ENCODE measurements around the gene CD22.
A peak's percentile ranks its signal among the peaks of the same experiment; 100 is the strongest.
"Not testable (repeated sequence)": the region's sequence is repeated elsewhere in the genome, so short reads cannot be mapped to it uniquely, and the experiment has no call there.

The CD22 gene

GRCh38 chr19:35344511-35345031, 15.6 kb downstream of the CD22 start:
- DNase-seq: no peak

- DNase-seq: no peak
Observed at GRCh38 chr19:35345671-35346111, 16.7 kb downstream of the CD22 start.

DNA sequence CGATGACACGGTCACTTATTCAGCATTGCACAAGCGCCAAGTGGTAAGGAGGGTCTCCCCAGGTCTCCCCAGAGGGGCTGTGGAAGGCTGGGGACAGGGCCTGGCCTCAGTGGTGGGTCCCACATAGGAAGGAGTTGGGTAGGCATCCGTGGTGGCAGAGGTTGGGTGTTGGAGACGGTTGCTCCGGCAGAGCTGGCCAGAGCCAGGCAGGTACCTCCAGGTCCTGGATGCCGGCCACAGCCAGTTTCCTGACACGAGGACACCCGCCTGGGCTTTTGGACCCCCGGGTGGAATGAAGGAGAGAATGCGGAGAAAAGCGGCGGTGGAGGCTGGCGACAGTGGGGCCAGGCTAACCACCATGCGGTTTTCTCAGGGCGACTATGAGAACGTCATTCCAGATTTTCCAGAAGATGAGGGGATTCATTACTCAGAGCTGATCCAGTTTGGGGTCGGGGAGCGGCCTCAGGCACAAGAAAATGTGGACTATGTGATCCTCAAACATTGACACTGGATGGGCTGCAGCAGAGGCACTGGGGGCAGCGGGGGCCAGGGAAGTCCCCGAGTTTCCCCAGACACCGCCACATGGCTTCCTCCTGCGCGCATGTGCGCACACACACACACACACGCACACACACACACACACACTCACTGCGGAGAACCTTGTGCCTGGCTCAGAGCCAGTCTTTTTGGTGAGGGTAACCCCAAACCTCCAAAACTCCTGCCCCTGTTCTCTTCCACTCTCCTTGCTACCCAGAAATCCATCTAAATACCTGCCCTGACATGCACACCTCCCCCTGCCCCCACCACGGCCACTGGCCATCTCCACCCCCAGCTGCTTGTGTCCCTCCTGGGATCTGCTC, 17.4 kb downstream of the CD22 start:
- DNase-seq: peak; percentile 46

DNA sequence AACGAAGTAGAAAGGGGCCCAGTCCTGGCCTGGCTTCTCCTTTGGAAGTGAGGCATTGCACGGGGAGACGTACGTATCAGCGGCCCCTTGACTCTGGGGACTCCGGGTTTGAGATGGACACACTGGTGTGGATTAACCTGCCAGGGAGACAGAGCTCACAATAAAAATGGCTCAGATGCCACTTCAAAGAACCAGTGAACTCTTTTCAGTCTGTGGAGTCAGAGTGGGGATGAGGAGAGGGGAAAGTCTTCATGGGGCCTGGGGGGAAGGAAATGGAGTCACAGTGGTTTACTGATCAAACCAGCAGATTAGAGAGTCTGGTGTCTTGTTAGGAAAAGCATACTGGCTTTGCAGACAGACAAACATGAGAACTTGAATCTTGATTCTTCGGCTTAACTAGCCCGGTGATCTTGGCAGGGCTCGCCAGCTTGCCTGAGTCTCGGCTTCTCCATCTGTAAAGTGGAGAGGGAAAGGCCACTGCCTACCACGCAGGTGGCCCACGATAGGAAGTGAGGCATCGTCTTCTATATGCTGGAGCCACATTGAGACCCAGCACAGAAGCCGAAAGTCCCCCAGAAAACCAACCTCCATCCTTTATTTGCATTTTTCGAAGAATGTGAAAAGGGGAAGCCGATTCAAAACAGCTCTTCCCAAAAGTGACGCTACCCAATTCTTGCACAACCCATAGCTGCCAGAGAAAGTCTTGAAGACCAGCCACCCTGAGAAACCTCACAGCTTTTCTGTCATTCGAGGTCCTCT, 18.4 kb downstream of the CD22 start, which contains the start of gene FFAR1:
TSS of gene FFAR1 (plus strand) at position 732 of the 759 bp plus-strand sequence. CDS start 3,650 bp downstream, outside the sequence.
- DNase-seq: no peak

- no peak for DNase-seq
Observed at GRCh38 chr19:35347930-35348298, 18.9 kb downstream of the CD22 start.

DNA sequence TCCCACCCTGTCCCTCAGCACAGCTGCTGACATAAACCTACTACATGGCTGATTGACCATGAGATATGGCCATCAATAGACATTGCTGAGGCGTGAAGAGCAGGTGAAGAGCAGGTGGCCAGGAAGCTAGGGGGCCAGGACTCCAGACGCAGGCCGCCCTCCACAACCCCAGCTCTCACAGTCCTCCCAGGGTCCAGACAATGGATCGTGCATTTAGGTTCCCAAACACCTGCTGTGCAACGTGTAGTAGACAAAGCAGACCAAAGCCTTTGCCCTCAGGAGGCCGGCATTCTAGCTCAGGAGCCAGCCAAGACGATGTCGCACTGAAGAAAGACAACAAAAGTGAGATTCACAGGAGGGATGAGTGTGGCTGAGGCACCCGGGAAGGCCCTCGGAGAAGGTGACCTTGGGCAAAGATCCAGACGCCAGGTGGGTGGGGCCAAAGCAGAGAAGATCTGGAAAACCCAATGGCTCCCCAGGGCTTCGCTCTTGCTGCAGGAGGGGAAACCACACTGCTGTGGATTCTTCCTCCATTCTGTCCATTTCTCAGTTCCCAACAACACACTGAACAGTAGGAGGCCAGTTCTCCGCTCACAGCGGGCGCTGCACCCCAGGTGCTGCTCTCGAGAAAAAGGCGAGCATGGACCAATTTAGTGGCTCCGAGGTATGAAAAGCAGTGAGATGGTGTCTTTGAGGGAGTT, 20.1 kb downstream of the CD22 start:
- DNase-seq: no peak

DNA sequence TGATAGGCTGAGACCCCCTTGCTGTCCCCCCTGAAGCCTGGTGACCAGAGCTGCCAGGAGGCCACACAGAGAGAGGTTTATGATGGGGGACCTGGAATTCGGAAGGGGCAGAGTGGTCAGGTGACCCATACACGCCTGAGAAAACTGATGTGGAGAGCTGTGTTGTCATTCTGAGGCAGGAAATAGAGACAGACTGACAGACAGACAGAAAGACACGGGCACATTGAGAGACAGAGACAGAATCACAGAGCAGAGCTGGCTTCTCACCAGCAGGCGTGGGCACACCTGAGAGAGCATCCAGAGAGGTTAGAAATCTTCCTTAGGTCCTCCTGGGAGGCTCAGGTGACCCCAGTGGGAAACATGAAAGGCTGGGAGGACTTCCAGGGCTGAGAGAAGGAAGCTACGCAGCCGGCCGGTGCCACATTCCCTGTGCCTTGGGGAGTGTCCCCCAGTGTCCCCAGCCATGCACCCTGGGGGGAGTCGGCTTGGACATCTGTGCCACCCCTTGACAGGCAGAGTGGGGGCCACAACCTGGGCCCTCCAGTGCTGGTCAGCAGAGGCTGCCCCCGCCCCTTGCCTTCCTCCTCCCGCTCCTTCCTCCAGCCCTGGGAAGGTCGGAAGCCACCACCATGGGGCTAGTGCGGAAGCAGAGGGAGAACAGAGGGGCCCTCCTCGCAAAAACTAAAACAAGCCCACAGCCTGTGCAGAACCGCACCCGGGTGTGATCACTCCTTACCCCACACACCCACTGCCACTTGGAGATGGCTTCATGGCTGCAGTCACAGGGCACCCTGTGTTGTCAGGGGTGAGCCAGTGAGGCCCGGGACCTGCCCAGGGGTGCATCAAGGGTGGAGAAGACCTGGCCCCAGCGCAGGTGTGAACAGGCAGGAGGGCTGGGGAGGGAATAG, 20.9 kb downstream of the CD22 start:
- no peak for DNase-seq

DNA sequence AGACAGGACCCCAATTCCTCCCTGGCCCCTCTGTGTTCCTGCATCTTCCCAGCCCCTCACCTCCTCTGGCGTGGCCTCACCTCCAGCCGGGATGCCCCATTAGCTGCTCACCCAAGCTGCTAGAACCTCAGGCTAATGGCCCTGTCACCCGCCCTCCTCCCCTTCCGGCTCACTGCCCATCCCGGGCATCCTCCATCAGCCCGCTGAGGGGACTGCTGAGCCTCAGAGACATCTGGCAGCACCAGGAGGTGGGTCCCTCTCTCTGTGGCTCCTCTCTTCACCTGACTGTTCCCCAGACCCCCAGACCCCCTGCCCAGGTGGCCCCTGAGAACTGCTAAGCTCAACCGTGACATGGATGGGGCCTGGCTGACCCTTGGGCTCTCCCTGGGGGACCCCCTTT, 21.6 kb downstream of the CD22 start:
- DNase-seq: no peak

- DNase-seq: no peak
Observed at GRCh38 chr19:35351411-35352176, 22.6 kb downstream of the CD22 start.

DNA sequence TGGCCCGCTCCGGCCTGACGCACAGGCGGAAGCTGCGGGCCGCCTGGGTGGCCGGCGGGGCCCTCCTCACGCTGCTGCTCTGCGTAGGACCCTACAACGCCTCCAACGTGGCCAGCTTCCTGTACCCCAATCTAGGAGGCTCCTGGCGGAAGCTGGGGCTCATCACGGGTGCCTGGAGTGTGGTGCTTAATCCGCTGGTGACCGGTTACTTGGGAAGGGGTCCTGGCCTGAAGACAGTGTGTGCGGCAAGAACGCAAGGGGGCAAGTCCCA, 23.1 kb downstream of the CD22 start:
- DNase-seq: no peak

GRCh38 chr19:35352448-35353304, 23.7 kb downstream of the CD22 start:
- peak; percentile 47 for DNase-seq

GRCh38 chr19:35353635-35354034, 24.6 kb downstream of the CD22 start:
- DNase-seq: no peak

GRCh38 chr19:35354898-35355297, 25.9 kb downstream of the CD22 start:
- no peak for DNase-seq

DNA sequence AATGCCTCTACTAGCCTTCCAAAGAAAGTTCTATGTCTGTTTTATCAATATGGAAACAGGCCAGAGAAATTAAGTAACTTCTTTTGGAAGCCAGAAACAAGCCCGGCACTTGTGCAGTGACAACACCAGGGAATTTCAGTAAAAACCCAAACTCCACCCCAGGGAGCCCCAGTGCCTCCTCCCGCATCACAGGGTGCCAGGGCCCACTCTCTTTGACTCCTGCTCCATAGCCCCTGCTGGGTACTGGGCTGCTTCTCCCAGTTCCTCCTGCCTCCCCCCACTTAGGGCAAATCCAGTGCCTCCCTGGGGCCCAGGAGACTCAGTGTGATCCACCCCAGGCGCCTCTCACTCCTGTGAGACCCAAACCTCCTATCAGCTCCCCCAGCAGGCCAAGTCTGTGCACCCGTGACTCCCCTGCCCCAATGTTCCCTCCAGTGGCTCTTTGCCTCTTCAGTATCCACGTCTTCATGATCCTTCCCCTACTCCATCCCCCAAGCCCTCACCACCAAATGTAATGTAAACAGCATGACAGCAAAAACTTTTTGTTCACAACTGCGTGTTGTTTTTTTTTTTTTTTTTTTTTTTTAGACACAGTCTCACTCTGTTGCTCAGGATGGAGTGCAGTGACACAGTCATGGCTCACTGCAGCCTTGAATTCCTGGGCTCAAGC, 26.9 kb downstream of the CD22 start:
- DNase-seq: no peak

- no peak for DNase-seq
Observed at GRCh38 chr19:35357867-35358573, 29.0 kb downstream of the CD22 start, which contains the start of gene FFAR3. TSS of gene FFAR3 (plus strand) at chr19:35358460. CDS start at chr19:35358891, 431 bp downstream.

DNA sequence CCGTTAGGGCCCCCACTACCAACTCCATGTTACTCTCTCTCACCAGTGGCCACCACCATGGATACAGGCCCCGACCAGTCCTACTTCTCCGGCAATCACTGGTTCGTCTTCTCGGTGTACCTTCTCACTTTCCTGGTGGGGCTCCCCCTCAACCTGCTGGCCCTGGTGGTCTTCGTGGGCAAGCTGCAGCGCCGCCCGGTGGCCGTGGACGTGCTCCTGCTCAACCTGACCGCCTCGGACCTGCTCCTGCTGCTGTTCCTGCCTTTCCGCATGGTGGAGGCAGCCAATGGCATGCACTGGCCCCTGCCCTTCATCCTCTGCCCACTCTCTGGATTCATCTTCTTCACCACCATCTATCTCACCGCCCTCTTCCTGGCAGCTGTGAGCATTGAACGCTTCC, 29.8 kb downstream of the CD22 start:
- not testable (repeated sequence) for DNase-seq

GRCh38 chr19:35359395-35359794, 30.4 kb downstream of the CD22 start:
- DNase-seq: not testable (repeated sequence)

DNA sequence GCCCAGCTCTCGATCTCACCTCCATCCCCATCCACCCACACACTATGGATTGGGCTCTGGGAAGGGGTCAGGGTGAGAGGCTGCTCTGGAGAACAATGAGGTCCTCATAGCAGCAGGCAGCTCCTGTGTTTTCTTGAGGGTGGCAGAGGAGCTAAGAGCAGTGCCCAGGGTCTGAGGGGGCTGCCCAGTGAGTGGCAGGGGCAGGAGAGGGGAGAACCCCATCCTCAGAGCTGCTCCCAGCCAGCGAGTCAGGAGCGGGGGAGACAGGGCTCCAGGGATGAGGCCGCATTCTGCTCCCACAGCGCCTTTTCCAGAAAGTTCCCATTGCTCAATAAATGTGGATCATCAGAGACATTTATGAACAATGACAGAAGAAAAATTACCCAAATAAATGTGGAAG, 31.1 kb downstream of the CD22 start:
- not testable (repeated sequence) for DNase-seq

GRCh38 chr19:35360880-35361420, 32.0 kb downstream of the CD22 start:
- no peak for DNase-seq
